Right forelimb (tissue), 1 donor: ENCODE data around the gene PPME1.

Experiments used
- DNase-seq: peaks from one replicate; pipeline ENCODE4 v3.0.0-alpha.2; 2018

PPME1 gene

GRCh38 chr11:74233683-74234082 is 62.6 kb downstream of the PPME1 start:
- no peak for DNase-seq

GRCh38 chr11:74235121-74235520 is 64.0 kb downstream of the PPME1 start:
- no peak for DNase-seq

GRCh38 chr11:74237541-74237940 is 66.5 kb downstream of the PPME1 start:
- no peak for DNase-seq

- no peak for DNase-seq
Observed at GRCh38 chr11:74238243-74238642, 67.2 kb downstream of the PPME1 start.

- DNase-seq, result no peak
Observed at GRCh38 chr11:74248469-74248868, 77.4 kb downstream of the PPME1 start.

- no peak for DNase-seq
Observed at GRCh38 chr11:74249496-74249895, 78.4 kb downstream of the PPME1 start.

- no peak for DNase-seq
Observed at GRCh38 chr11:74253361-74253760, 82.3 kb downstream of the PPME1 start.

- DNase-seq, result peak; percentile 59
Observed at GRCh38 chr11:74255741-74256375, 84.8 kb downstream of the PPME1 start.

GRCh38 chr11:74256378-74257133 is 85.5 kb downstream of the PPME1 start:
- no peak for DNase-seq

GRCh38 chr11:74257959-74258553 is 87.0 kb downstream of the PPME1 start:
- peak; percentile 72 for DNase-seq

- DNase-seq, result no peak
Observed at GRCh38 chr11:74262725-74263124, 91.6 kb downstream of the PPME1 start.

- no peak for DNase-seq
Observed at GRCh38 chr11:74265256-74265655, 94.2 kb downstream of the PPME1 start.

GRCh38 chr11:74267014-74267413 is 95.9 kb downstream of the PPME1 start:
- DNase-seq, result no peak

GRCh38 chr11:74268456-74268855 is 97.4 kb downstream of the PPME1 start:
- no peak for DNase-seq

GRCh38 chr11:74269161-74269811 is 98.2 kb downstream of the PPME1 start:
- no peak for DNase-seq

- no peak for DNase-seq
Observed at GRCh38 chr11:74272276-74272675, 101.2 kb downstream of the PPME1 start.

- no peak for DNase-seq
Observed at GRCh38 chr11:74276581-74276980, 105.5 kb downstream of the PPME1 start.

GRCh38 chr11:74278103-74278502 is 107.0 kb downstream of the PPME1 start:
- no peak for DNase-seq

- peak; percentile 70 for DNase-seq
Observed at GRCh38 chr11:74278721-74279161, 107.7 kb downstream of the PPME1 start.

- no peak for DNase-seq
Observed at GRCh38 chr11:74279256-74279655, 108.2 kb downstream of the PPME1 start.

- no peak for DNase-seq
Observed at GRCh38 chr11:74280494-74280893, 109.4 kb downstream of the PPME1 start.

GRCh38 chr11:74282421-74282820 is 111.3 kb downstream of the PPME1 start:
- no peak for DNase-seq

GRCh38 chr11:74282914-74283371 is 111.9 kb downstream of the PPME1 start:
- DNase-seq, result no peak
